Stomach (tissue), 9 donors: ENCODE measurements around the gene EEFSEC. TPM values are rescaled to one million over a fixed set of nuclear protein-coding genes. Genes with fewer than 3 reads are reported as not detected.

Experiments used
- DNase-seq, 2 donors: peaks; one replicate each; pipeline versions ENCODE4 v3.0.0 to v3.0.0-alpha.2; 2013 to 2019
- H3K27ac ChIP-seq, 5 donors: fragments of 200-600 bp in 4 of 5; sonication (generic) in 4 of 5; one replicate each; pipeline ENCODE4 v1.5.1; 2013 to 2019; ENCODE audit warnings: mild to moderate bottlenecking in 1 of 5, moderate library complexity in 1 of 5
- H3K27me3 ChIP-seq, 3 donors: fragments of 200-600 bp; sonication (generic); one replicate each; pipeline ENCODE4 v1.5.1; 2017 to 2019; ENCODE audit warnings: mixed run types in 1 of 3
- H3K36me3 ChIP-seq, 4 donors: fragments of 200-600 bp; sonication (generic); 1 replicate in 3 of 4; 2 replicates in 1 of 4; pipeline ENCODE4 v1.5.1; 2016 to 2019
- H3K4me1 ChIP-seq, 4 donors: fragments of 200-600 bp; sonication (generic); one replicate each; pipeline ENCODE4 v1.5.1; 2016 to 2019
- H3K4me3 ChIP-seq, 4 donors: fragments of 200-600 bp; sonication (generic) in 3 of 4; one replicate each; pipeline ENCODE4 v1.5.1; 2016 to 2019; ENCODE audit warnings: mild to moderate bottlenecking in 1 of 4
- H3K9me3 ChIP-seq, 4 donors: fragments of 200-600 bp; sonication (generic); one replicate each; pipeline ENCODE4 v1.5.1; 2016 to 2019
- CTCF ChIP-seq, 7 experiments: fragments of 450-650 bp in 4 of 7; fragments of 200-600 bp in 3 of 7; sonication (generic) in 3 of 7; IDR thresholded peaks; one replicate each; pipeline ENCODE4 v1.5.1; 2016 to 2019; ENCODE audit warnings: antibody characterized with exemption in 7 of 7, control low read depth in 2 of 7, mild to moderate bottlenecking in 1 of 7
- EP300 ChIP-seq: sonication (generic); formaldehyde crosslinking; IDR thresholded peaks from one replicate; pipeline ENCODE4 v1.6.1; 2017; ENCODE audit warnings: antibody characterized with exemption
- POLR2A ChIP-seq, 4 donors: fragments of 450-650 bp; IDR thresholded peaks; one replicate each; pipeline ENCODE4 v1.6.1; 2016; ENCODE audit warnings: antibody characterized with exemption in 4 of 4, control low read depth in 2 of 4, mild to moderate bottlenecking in 1 of 4, moderate library complexity in 1 of 4
- POLR2AphosphoS5 ChIP-seq, 3 donors: sonication (generic); formaldehyde crosslinking; IDR thresholded peaks; one replicate each; pipeline ENCODE4 v1.6.1; 2016; ENCODE audit warnings: antibody characterized with exemption in 3 of 3
- WGBS, 5 donors: extraction: QIAGEN DNeasy Blood & Tissue Kit in 3 of 5; methylation state at CpG; one replicate each; pipeline versions ENCODE4 v1.1.5 to v1.1.7; 2013 to 2018; 5-methylcytosine and 5-hydroxymethylcytosine counted together
- intact Hi-C: fragments of 100-400 bp; cut with DNase I; formaldehyde crosslinking; loops from one replicate; pipeline ENCODE4 v1.15.1; 2023; ENCODE audit warnings: low total_unique reads
- polyA plus RNA-seq, 3 donors: library from polyadenylated mRNA; stranded (reverse); fragments of 200-250 nt; gene quantifications; one replicate each; pipeline ENCODE4 v1.2.3, GENCODE V29; 2013
- total RNA-seq, 5 donors: library from RNA; depleted of rRNA; stranded (reverse); fragments of >200 nt; gene quantifications; one replicate each; pipeline versions ENCODE4 v1.1.0 to v1.2.3, GENCODE V29; 2014 to 2016
- donor health status: healthy with polysubstance abuse.
- donor health status: Bipolar disorder and iron deficiency.
- donor health status: healthy.

Gene EEFSEC
- total and polyA plus RNA-seq, 8 donors, result 5.0 to 39.1 (median 13.2) TPM

DNA sequence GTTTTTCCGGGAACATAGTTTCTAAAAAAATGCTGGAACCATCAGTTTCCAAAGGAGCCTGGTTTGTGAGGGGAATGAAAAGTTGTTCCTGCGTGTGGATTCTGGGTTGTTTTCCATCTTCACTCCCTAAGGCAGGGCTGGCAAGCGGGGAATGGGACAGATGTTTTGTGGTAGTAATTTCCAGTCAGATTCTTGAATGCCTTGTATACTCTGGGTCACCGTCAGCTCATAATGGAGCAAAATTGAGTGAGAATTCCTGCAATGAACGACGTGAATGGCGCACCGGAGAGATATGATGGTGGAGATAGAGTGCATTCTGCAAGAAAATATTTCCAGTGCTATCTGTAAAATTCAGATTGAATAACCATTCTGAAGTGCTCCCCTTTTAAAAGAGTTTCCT is 19.9 kb downstream of the EEFSEC start:
- Histone ChIP-seq H3K9me3 (no peaks in the 10 kb centered on the region), H3K27ac (no peak overlapping the region), H3K4me1 (peaks cover 0 to 49% (median 23%) of the 10 kb centered on the region in 4 donors), H3K36me3 (no peaks in the 10 kb centered on the region), H3K4me3 (no peak overlapping the region), H3K27me3 (no peaks in the 10 kb centered on the region)
- intact Hi-C loops, result no loop called here
- 89 to 93% (median 90%) methylated on average over 8 of the region's 8 CpGs for WGBS, 5 donors
- DNase-seq, result no peak
- no peak for TF ChIP-seq POLR2AphosphoS5 (IDR thresholded peaks at IDR 0.05)
- no peak for TF ChIP-seq CTCF (IDR thresholded peaks at IDR 0.05)
- TF ChIP-seq POLR2A (IDR thresholded peaks at IDR 0.05), result no peak
- TF ChIP-seq EP300, result no peak

DNA sequence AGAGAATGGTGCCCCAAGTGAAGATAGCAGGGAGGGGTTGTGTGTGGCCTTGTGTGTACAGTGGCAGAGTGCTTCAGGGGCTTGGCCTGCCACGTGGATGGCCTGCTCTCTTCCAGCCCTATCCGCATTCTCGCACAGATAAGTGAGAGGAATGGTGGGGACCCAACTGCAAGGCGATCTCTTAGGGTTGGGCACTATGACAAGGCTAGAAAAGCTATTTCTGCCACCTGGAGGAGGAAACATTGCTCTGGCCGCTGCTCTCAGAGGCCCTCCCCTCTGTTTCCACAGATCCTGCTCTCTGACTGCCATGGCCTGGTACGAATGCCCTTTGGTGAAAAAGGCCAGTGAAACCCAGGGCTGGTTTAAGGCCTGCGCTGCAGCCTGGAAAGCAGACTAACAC is 20.6 kb downstream of the EEFSEC start:
- H3K9me3 ChIP-seq, result no peaks in the 10 kb centered on the region
- no peak overlapping the region for H3K4me3 ChIP-seq
- peak in 1 of 2 donors; percentile 48 for DNase-seq
- 57 to 68% (median 61%) methylated on average over 7 of the region's 7 CpGs for WGBS, 5 donors
- H3K4me1 ChIP-seq, result peaks cover 0 to 49% (median 23%) of the 10 kb centered on the region in 4 donors
- TF ChIP-seq CTCF (IDR thresholded peaks at IDR 0.05) (no peak), POLR2AphosphoS5 (IDR thresholded peaks at IDR 0.05) (no peak), POLR2A (IDR thresholded peaks at IDR 0.05) (no peak), EP300 (no peak)
- intact Hi-C loops, result no loop called here
- H3K36me3 ChIP-seq, result no peaks in the 10 kb centered on the region
- H3K27ac ChIP-seq, result no peak overlapping the region
- H3K27me3 ChIP-seq, result no peaks in the 10 kb centered on the region

DNA sequence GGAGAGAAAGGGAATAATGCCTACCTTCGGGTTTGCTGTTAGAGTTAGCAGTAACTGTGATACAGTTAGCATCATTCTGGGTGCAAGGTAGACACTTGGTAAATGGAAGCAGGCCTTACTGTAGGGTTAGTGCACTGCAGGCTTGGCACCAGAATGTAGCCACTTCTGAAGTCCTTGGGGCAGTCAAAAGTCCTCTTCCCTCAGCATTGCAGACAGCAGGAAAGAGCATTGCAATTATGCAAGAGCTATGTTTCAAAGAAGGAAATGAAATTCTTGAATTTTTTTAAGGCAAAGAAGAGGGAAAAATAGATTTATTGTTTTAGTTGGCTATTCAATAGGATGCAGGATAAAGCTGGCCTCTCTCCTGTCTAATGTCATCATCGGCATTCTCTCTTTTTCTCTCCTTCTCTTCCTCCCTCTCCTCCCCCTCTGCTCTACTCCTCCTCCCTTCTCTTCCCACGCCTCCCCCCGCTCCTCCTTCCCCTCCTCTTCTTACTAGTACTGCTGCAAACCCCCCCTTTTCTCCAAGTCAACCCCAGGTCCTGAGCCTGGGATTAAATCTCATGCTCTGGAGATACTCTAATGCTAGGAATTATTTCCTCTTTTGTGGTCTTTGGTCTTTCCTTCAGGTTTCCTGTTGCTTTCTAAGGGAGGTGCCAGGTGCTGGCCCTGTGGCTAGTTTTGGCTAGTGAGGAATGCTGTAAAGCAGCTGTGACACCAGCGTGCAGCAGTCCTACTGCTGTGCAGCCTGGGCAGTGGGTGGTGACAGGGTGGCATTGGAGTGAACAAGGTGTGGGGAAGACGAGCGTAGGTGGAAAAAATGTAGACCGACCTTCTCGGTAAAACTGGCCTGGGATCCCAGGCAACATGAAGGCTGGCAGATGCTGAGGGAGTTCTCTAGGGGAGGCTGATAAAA is 21.7 kb downstream of the EEFSEC start:
- Histone ChIP-seq H3K27me3 (no peaks in the 10 kb centered on the region), H3K4me3 (no peak overlapping the region), H3K4me1 (peaks cover 0 to 49% (median 23%) of the 10 kb centered on the region in 4 donors), H3K36me3 (no peaks in the 10 kb centered on the region), H3K9me3 (no peaks in the 10 kb centered on the region), H3K27ac (no peak overlapping the region)
- 84 to 90% (median 86%) methylated on average over 9 of the region's 9 CpGs for WGBS, 5 donors
- intact Hi-C loops, result no loop called here
- TF ChIP-seq POLR2A (IDR thresholded peaks at IDR 0.05), result no peak
- TF ChIP-seq POLR2AphosphoS5 (IDR thresholded peaks at IDR 0.05), result no peak
- TF ChIP-seq CTCF (IDR thresholded peaks at IDR 0.05), result no peak
- no peak for TF ChIP-seq EP300
- peak in 1 of 2 donors; percentile 41 for DNase-seq

DNA sequence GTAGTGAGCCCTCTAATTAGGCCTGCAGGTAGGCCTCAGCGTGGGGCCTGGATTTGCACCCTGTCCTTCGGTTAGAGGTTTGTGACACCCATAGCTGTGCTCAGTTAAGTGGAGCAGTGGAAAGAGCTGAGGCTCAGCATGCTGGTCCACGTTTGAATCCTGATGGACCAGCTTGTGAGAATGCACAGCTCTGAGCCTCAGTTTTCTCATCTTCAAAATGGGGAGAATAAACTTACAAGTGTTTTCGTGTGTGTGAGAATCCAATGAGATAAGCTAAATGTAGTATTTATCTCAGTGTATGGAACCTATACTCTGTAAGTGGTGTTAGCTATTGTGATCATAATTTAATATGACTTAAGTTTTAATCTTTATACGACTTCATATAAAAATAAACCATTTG is 22.5 kb downstream of the EEFSEC start:
- H3K27ac ChIP-seq, result no peak overlapping the region
- H3K4me3 ChIP-seq, result no peak overlapping the region
- intact Hi-C loops, result no loop called here
- no peak for DNase-seq
- no peaks in the 10 kb centered on the region for H3K9me3 ChIP-seq
- no peak for TF ChIP-seq POLR2A (IDR thresholded peaks at IDR 0.05)
- no peak for TF ChIP-seq POLR2AphosphoS5 (IDR thresholded peaks at IDR 0.05)
- no peak for TF ChIP-seq CTCF (IDR thresholded peaks at IDR 0.05)
- TF ChIP-seq EP300, result no peak
- H3K4me1 ChIP-seq, result peaks cover 0 to 49% (median 20%) of the 10 kb centered on the region in 4 donors
- no peaks in the 10 kb centered on the region for H3K36me3 ChIP-seq
- 90 to 94% (median 93%) methylated on average over 5 of the region's 5 CpGs for WGBS, 5 donors
- no peaks in the 10 kb centered on the region for H3K27me3 ChIP-seq
